HG02938 (cell line): Measurements from ENCODE around the gene UQCR10.
A peak's percentile ranks its signal among the peaks of the same experiment; 100 is the strongest.

ENCODE experiments used
- ATAC-seq: cut with Tn5 transposase; IDR thresholded peaks from one replicate; pipeline ENCODE4 v1.9.1; 2021; ENCODE audit warnings: mild to moderate bottlenecking, moderate library complexity; ENCODE audit not compliant: unreplicated experiment

The UQCR10 gene

DNA sequence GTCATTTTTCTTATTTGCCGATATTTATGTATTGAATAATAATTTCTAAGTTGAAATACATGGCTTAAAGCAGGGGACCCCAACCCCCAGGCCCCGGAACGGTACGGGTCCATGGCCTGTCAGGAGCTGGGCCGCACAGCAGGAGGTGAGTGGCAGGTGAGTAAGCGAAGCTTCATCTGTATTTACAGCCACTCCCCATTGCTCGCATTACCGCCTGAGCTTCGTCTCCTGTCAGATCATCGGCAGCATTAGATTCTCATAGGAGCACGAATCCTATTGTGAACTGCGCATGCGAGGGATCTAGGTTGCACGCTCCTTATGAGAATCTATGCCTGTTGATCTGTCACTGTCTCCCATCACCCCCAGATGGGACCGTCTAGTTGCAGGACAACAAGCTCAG lies 4.9 kb upstream of the UQCR10 start:
- no peak for ATAC-seq

DNA sequence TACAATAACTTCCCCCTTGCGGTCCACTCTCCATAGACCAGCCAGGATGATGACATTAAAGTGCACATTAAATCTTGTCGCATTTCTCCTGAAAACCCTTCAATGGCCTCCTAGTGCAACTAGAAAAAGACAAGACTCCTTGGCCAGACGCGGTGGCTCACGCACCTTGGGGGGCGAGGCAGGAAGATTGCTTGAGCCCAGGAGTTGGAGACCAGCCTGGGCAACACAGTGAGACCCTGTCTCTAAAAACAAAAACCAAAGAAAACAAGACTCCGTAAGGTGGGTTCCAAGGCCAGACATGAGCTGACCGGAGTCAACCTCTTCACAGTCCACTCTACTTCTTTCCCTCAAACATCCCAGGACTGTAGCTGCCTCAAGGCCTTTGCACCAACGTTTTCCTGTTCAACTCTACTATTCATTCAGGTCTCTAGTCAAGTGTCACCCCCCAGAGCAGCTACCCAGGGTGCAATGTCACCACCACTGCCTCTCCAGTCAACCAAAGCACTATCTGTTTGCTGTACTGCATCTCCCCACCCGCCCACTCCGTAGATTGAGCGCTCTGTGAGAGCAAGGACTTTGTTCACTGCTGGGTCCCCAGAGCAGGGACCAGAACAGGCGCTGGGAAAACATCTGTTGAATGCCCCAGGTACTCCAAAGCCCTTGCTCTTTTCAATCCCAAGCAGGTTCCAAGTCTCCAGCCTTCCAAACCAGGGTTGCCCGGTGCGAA lies 1.1 kb upstream of the UQCR10 start:
- ATAC-seq: peak; percentile 26

- peak; percentile 69 for ATAC-seq
Measured at GRCh38 chr22:29766632-29767170, 468 bp upstream of the UQCR10 start, which contains the start of gene ZMAT5. TSS of gene ZMAT5 (minus strand) at chr22:29767007. CDS start at chr22:29748544, 18,463 bp downstream.

GRCh38 chr22:29768052-29768693 lies 1.0 kb downstream of the UQCR10 start:
- ATAC-seq: no peak

GRCh38 chr22:29769723-29770321 lies 2.7 kb downstream of the UQCR10 start:
- ATAC-seq: no peak

DNA sequence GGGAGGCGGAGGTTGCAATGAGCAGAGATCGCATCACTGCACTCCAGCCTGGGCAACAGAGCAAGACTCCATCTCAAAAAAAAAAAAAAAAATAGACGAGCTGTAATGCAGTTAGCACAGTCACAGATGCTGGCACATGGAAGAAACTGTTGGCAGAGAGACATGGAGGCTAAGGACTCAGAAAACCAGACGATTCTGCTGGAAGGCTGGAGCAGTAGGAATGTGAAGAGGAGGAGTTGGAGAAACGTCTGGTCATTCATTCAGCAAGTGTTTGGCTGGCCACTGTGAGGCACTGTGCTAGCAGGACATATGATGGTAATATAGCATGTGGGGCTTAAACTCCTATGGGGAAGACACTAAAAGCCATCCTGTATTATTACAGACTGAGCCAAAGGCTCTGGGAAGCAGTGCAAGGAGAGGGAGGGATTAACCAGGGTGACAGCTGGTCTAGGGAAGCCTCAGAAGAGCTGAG lies 5.0 kb downstream of the UQCR10 start:
- no peak for ATAC-seq

- no peak for ATAC-seq
Measured at GRCh38 chr22:29773233-29773632, 6.1 kb downstream of the UQCR10 start.

- ATAC-seq: no peak
Measured at GRCh38 chr22:29780220-29780619, 13.1 kb downstream of the UQCR10 start.

DNA sequence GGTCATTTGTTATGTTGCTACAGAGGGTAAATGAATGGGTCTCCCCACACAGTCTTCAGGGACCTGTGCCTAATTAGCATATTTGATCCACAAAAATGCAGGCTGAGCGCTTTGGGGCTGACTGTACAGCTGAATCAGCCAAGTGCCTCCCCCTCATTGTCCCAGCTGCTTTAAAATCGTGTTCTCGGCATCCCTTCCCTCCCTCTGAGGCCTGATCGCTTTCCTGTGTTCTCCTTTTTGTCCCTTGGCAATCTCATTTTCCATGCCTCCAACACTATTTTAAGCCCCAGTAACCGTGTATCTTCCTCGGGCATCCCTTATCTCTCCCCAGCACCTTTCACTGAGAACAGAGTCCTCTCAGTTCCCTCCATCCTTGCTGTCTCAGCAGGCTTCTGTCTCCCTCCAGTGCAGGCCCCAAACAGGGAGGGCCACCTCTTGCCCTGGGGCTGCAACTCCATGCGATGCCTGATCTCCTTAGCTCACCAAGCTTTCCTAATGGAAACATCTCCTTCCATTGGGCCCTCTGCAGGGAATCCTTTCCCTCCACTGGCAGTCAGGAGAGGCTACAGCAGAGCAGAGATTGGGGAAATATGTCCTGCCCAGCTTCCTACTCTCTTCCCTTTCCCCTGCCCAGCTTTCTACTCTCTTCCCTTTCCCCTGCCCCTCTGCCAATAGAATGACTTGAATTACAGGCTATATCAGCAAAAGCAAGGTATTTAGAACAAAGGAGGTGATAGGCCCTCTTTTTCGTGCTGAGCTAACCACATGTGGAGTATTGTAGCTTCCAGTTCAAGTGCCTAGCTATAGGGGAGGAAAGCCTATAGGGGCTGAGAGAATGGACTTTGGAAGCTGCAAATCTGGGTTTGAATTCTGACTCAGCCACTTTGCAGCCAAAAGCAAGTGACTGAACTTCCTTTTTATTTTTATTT lies 13.8 kb downstream of the UQCR10 start:
- no peak for ATAC-seq

- ATAC-seq: no peak
Measured at GRCh38 chr22:29782061-29782845, 15.1 kb downstream of the UQCR10 start.

- no peak for ATAC-seq
Measured at GRCh38 chr22:29784451-29785361, 17.5 kb downstream of the UQCR10 start.

GRCh38 chr22:29786031-29786430 lies 18.9 kb downstream of the UQCR10 start:
- ATAC-seq: no peak

DNA sequence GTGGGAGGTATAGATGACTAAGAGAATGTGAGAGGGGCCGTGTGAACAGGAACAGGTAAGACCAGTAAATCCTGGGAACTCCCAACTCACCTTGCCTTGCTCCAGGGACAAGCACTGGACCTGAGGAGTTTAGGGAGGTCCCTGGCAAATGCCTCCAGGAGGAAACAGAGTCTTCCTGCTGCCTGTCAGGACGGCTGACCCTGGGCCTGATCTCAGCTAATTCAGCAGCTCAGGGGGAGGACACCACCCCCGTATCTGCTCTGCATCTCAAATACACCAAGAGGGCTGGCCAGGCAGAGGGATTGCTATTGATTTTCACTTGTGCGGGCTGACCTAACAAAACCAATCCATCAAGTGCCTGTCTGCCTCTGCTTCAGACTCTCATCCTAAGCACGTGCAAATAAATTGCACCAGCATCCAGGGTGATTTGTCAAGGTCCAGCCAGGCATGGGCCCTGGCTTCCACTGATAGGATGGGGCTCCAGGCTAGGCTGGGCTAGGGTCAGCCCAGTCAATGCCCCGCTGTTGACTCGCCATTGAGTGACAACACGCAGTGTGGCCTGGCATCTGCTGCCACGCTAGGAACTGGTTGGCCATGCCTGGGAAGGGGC lies 20.3 kb downstream of the UQCR10 start:
- no peak for ATAC-seq

- no peak for ATAC-seq
Measured at GRCh38 chr22:29788339-29789279, 21.4 kb downstream of the UQCR10 start.

DNA sequence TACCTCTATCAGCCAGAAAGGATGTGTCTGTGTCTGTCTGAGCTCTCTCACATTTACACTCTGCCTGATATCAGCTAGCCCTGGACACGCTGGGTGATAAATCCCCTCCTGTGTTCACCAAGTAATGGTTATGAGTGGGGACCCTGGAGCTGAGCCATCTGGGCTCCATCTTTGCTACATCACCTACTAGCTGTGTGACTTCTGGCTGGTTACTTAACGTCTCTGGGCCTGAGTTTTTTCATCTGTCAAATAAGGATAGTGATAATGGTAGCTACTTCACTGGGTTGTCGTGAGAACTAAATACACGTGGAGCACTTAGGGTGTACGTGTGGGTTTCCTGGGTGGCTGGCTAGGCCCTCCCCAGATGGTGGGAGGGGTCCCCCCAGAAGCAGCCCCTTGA lies 22.9 kb downstream of the UQCR10 start:
- no peak for ATAC-seq

DNA sequence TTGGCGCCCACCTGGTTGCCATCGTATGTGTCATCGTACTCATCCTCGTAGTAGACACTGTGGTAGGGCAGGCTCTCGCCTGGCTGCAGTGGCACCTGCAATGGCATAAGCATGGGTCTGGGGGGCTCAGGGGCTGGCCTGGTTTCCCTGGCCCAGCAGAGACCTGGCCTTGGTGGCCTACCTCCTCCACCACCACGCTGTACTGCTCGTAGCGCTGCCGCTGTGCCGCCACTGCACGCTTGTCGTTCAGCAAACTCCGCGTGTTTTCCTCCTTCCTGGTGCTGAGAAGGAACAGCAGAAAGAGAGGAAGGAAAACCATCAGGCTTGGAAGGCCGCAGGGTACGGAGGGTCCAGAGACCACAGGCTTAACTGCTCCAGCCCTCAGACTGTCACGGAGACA lies 26.2 kb downstream of the UQCR10 start:
- ATAC-seq: no peak

DNA sequence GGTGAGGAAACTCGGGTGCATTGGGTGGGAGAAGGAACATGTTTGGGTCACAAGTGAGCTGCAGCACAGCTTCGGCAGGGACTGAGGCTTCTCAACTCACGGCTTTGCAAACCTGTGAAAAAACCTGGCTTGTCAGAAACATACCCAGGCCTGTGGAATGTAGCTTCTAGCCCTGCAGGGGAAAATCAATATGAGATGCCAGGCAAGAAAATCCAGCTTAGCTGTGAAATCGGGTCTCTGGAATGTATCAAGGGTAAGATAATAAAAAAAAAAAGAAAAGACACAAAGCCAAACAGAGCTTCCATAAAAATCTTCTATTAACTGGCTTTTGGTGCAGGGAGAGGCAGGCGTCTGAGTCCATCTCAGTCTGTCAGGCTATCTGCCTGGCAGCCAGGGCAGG lies 28.5 kb downstream of the UQCR10 start:
- no peak for ATAC-seq
